IPS DF 6.9 (cell line): ENCODE measurements around the gene CTTN.
"Not testable (repeated sequence)": the region's sequence is repeated elsewhere in the genome, so short reads cannot be mapped to it uniquely, and the experiment has no call there.

Experiments used
- DNase-seq: peaks from one replicate; pipeline ENCODE4 v3.0.0-alpha.2; 2013; ENCODE audit warnings: low read depth, low spot score
- H3K27ac ChIP-seq: one replicate; pipeline ENCODE4 v1.5.1; 2013; ENCODE audit warnings: low read length, control low read depth
- H3K27me3 ChIP-seq: 2 replicates; pipeline ENCODE4 v1.6.1; 2013; ENCODE audit warnings: mild to moderate bottlenecking, low read length; ENCODE audit not compliant: control insufficient read depth, insufficient read depth
- H3K36me3 ChIP-seq: 2 replicates; pipeline ENCODE4 v1.6.1; 2013; ENCODE audit warnings: low read length; ENCODE audit not compliant: control insufficient read depth, insufficient read depth
- H3K4me1 ChIP-seq: 2 replicates; pipeline ENCODE4 v1.6.1; 2013; ENCODE audit warnings: low read length; ENCODE audit not compliant: control insufficient read depth, insufficient read depth
- H3K4me3 ChIP-seq: 2 replicates; pipeline ENCODE4 v1.5.1; 2013; ENCODE audit warnings: mild to moderate bottlenecking, low read length
- H3K9me3 ChIP-seq: 2 replicates; pipeline ENCODE4 v1.6.1; 2013; ENCODE audit warnings: low read length, inconsistent platforms; ENCODE audit not compliant: control insufficient read depth, insufficient read depth
- WGBS: extraction: QIAGEN DNeasy Blood & Tissue Kit; methylation state at CpG from one replicate; pipeline ENCODE4 v1.1.7; 2013; ENCODE audit warnings: mixed read lengths, missing lambda C conversion rate; ENCODE audit not compliant: insufficient read length, insufficient coverage; 5-methylcytosine and 5-hydroxymethylcytosine counted together

Gene CTTN

DNA sequence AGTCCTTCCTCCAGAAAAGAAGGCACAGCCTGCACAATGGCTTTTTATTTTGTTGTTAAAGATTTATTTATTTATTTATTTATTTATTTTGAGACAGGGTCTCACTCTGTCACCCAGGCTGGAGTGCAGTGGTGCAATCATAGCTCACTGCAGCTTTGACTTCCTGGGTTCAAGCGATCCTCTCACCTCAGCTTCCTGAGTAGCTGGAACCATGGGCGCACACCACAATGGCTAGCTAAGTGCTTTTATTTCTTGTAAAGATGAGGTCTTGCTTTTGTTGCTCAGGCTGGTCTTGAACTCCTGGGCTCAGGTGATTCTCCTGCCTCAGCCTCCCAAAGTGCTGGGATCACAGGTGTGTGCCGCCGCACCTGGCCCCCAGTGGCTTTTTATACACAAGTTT, 10.0 kb downstream of the CTTN start:
- H3K4me1 ChIP-seq, DNase-seq, H3K9me3 ChIP-seq, H3K27ac ChIP-seq, H3K4me3 ChIP-seq, H3K27me3 ChIP-seq: not testable (repeated sequence)
- WGBS = no CpG with 5 or more reads among the region's 4 CpGs
- H3K36me3 ChIP-seq = peaks cover 45% of the 10 kb centered on the region

DNA sequence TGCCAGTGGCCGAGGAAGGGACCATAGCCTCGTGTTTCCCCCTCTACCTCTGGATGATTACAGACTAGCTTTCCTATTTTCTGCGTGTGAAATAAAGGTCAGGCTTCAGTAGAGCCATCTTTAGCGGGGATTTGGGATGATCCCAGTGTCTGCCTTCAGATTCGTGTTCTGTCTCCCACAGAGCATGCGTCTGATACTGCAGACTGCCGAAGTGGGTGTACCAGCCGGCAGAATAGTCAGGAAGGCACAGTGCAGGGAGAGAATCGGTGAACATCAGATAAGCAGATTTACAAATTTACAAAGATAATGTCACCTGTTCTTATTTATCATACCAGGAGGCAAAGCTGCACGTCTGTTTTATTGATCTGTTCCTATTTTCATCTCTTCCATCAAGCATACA, 11.1 kb downstream of the CTTN start:
- Histone ChIP-seq H3K36me3 (peaks cover 49% of the 10 kb centered on the region), H3K4me1 (no peaks in the 10 kb centered on the region), H3K9me3 (no peaks in the 10 kb centered on the region), H3K27me3 (no peaks in the 10 kb centered on the region), H3K27ac (no peak overlapping the region), H3K4me3 (no peak overlapping the region)
- WGBS = no CpG with 5 or more reads among the region's 10 CpGs
- DNase-seq = no peak

DNA sequence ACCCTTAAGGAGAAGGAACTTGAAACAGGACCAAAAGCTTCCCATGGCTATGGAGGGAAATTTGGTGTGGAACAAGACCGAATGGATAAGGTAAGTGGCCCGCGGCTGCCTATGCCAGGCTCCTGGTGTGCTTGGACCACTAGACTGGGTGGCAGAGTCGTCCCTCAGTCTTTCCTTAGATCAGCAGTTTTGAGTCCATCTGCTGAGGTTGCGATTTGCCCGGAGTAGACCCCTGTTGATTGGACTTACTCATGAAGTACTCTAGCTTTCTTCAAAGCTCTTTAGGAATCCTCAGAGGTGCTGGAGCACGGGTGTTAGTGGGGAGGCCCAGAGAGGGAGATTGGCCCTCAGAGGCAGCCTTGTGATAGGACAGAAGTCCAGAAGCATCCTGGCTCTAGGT, 11.5 kb downstream of the CTTN start:
- Histone ChIP-seq H3K36me3 (peaks cover 53% of the 10 kb centered on the region), H3K9me3 (no peaks in the 10 kb centered on the region), H3K27ac (no peak overlapping the region), H3K4me3 (no peak overlapping the region), H3K27me3 (no peaks in the 10 kb centered on the region), H3K4me1 (no peaks in the 10 kb centered on the region)
- WGBS = no CpG with 5 or more reads among the region's 7 CpGs
- DNase-seq = no peak

DNA sequence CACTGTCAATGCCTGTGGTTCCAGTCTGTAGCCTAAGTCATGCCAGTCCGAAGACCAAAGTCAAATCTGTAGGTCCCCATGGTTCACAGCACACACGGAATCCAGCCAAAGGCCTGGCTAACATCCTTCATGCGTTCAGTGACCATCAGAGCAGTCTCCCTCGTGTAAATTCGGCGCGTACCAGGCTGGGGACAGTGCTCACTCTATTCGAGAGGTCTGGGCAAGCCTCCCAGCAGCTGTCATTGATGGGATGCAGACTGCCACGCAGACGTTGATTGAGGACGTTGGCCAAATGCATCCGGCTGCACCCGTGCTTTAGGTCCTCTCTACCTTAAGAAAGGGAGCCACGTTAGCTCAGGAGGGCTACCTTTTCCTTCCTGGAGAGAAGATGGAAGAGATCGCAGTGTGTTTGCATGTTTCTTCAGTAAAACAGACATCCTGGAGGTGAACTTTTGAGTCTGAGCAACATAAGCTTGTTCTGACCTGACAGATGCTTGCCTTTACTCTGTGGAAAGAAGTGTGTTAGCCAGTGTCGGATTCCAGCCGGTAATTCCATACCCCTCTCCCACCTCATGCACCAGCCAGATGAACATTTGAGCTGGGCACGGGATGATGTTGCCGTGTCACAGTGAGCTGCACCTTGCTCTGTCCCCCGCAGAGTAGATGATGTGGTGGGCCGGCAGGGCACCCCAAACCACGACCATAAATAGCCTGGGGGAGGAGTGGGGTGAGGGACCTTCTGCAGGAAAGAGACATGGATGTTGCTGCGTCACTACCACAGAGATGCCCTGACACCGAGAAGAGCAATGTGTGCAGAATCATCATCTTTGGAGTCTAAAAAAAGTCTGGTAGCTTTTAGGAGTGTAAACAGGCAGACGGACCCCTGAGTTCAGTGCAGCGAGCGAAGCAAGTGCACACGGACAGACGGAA, 12.2 kb downstream of the CTTN start:
- no peak for DNase-seq
- Histone ChIP-seq H3K9me3 (no peaks in the 10 kb centered on the region), H3K4me1 (no peaks in the 10 kb centered on the region), H3K27me3 (no peaks in the 10 kb centered on the region), H3K4me3 (no peak overlapping the region), H3K36me3 (peaks cover 56% of the 10 kb centered on the region), H3K27ac (no peak overlapping the region)
- no CpG with 5 or more reads among the region's 29 CpGs for WGBS

DNA sequence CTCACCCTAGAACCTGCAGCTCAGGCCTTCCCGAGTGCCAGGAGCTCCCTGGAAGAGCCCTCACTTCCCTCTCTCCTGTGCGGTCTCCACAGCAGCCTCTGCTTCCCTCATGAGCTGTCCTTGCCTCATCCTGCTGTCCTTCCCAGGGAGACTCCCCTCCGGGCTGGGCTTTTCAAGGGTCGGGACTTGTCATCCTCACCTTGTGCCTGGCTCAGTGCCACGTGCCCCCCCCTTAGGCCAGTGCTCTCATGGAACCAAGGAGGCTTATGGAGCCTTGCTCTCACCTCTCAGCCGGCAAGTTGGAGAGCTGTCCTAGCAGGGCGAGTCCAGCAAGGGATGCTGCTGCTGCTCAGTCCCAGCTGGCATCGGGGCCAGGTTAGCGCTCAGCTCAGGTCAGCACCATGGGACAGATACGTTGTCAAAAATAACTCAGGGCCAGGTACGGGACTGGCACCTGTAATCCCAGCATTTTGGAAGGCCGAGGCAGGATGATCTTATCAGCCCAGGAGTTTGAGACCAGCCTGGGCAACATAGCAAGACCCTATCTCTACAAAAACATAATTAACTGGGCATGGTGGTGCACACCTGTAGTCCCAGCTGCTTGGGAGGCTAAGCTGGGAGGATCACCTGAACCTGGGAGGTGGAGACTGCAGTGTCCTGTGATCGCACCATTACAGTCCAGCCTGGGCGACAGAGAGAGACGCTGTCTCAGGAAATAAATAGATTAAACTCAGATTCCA, 13.6 kb downstream of the CTTN start:
- no peaks in the 10 kb centered on the region for H3K4me1 ChIP-seq
- no peak overlapping the region for H3K27ac ChIP-seq
- no peak overlapping the region for H3K4me3 ChIP-seq
- no peak for DNase-seq
- WGBS = no CpG with 5 or more reads among the region's 15 CpGs
- H3K9me3 ChIP-seq = no peaks in the 10 kb centered on the region
- peaks cover 61% of the 10 kb centered on the region for H3K36me3 ChIP-seq
- no peaks in the 10 kb centered on the region for H3K27me3 ChIP-seq

DNA sequence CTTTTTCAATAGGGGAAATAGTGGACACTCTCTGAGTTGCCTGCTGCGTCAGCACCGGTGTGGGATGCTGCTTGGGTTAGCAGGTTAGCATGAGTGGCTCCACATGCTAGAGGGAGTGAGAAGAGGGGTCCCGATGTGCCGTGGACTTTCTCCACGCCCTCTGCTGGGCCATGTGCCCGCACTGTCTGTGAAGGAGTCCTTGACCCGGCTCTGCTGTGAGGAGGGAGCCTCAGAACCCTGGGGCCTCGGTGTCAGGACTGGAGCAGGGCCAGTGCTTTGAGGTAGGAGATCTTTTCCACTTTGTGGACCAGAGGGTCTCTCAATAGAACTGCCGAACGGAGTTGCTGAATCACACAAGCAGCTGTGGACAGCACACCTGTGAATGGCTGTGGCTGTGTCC, 14.8 kb downstream of the CTTN start:
- no CpG with 5 or more reads among the region's 10 CpGs for WGBS
- no peaks in the 10 kb centered on the region for H3K27me3 ChIP-seq
- no peak overlapping the region for H3K27ac ChIP-seq
- no peak for DNase-seq
- H3K9me3 ChIP-seq = no peaks in the 10 kb centered on the region
- H3K4me3 ChIP-seq = no peak overlapping the region
- H3K4me1 ChIP-seq = no peaks in the 10 kb centered on the region
- H3K36me3 ChIP-seq = peaks cover 71% of the 10 kb centered on the region

DNA sequence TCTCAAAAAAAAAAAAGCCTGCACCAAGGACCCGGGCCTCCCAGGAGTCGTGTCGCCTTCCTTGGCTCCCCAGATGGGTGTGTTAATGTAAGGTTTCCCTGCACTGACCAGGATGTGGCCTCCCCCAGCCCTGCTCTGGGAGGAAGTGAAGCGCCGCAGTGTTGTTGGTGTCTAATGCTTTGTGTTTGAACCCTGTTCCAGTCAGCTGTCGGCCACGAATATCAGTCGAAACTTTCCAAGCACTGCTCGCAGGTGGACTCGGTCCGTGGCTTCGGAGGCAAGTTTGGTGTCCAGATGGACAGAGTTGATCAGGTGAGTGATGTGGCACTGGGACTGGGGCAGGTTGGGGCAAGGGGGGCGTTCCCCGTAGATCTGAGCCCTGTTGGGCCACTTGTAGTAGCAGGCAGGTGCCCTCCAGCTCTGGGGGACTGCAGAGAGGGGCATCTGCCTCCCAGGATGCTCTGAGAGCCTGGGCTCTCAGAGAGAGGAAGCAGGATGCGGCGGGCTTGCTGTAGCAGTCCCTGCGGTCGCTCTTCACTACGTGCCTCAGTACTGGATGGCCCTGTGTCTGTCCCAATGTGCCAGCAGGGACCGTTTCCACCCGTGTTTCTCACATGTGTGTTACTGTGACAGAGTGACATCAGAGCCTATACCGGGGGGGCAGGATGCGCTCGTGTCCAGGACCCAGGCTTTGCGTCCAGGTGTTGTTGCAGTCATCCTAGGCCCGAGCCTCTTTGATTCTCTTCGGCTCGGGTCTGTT, 16.2 kb downstream of the CTTN start:
- Histone ChIP-seq H3K36me3 (peaks cover 63% of the 10 kb centered on the region), H3K27ac (no peak overlapping the region), H3K9me3 (no peaks in the 10 kb centered on the region), H3K27me3 (no peaks in the 10 kb centered on the region), H3K4me1 (no peaks in the 10 kb centered on the region), H3K4me3 (no peak overlapping the region)
- DNase-seq = no peak
- no CpG with 5 or more reads among the region's 28 CpGs for WGBS

DNA sequence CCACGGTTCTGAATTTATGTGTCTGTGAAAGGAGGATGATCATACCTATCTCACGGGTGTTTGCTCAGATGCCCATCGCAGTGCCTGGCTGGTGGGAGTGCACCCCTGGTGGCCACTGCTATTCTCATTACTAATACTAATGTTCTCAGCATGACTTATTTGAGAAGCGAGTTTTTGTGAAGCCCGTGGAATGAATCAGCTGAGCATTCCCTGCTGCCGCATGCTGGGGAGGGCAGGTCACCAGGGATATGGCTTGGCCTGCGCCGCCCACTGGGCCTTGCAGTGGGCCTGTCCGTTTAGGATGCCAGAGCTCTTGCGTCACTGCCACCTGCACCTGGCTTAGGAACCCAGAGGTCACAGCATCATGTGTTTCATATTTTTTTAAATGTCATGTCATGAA, 16.9 kb downstream of the CTTN start:
- H3K27me3 ChIP-seq = no peaks in the 10 kb centered on the region
- no peak for DNase-seq

DNA sequence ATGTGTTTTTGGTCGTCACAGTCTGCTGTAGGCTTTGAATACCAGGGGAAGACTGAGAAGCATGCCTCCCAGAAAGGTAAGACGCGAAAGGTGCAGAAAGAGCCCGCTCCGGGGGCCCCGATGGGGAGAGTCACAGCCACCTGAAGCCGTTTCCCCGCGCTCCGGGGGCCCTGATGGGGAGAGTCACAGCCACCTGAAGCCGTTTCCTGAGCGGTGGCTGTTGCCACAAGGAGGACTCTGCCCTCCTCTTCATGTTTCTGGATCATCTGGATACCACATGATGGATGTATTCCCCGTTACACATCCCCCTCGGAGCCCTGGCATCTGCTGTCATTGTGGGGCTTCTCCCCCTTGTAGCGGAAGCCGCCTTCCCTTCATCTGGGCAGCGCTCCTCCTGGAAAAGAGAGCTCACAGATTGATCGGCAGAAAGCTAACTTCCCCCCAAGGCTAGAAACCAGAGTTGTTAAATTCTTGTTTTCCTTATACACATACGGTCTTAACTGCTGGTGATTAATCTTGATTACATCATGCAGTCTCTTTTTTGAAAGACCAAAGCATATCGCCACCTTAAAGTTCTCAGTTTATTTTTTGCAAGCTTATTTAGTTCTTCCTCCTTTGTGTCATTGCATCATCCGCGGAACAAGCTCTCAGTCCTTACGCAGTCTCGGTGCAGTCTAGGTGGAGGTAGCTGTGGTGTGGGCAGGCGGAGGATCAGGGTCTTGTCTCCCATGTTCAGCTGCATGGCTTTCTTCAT, 17.5 kb downstream of the CTTN start:
- H3K4me3 ChIP-seq = no peak overlapping the region
- no peak for DNase-seq

More for the DNA sequence above, 16.9 kb downstream of the CTTN start:
- H3K9me3 ChIP-seq = no peaks in the 10 kb centered on the region
- H3K4me3 ChIP-seq = no peak overlapping the region
- no CpG with 5 or more reads among the region's 10 CpGs for WGBS
- no peaks in the 10 kb centered on the region for H3K4me1 ChIP-seq
- peaks cover 62% of the 10 kb centered on the region for H3K36me3 ChIP-seq
- no peak overlapping the region for H3K27ac ChIP-seq

DNA sequence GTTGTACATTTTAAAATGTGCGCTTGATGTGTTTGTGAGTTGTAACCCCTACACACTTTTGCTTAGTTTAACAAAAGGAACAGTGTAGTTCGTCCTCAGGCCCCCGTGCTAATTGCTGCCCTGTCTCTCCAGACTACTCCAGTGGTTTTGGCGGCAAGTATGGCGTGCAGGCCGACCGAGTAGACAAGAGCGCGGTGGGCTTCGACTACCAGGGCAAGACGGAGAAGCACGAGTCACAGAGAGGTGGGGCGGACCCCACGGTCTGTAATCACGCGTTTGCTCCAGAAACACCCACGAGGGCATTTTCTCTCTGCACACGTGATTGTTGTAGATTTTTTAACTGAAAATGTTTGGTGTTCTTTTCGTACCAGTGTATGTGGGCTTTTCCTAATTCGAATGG, 18.6 kb downstream of the CTTN start:
- H3K9me3 ChIP-seq = no peaks in the 10 kb centered on the region
- no peaks in the 10 kb centered on the region for H3K27me3 ChIP-seq
- no peak overlapping the region for H3K27ac ChIP-seq
- no peaks in the 10 kb centered on the region for H3K4me1 ChIP-seq
- no peak for DNase-seq
- no CpG with 5 or more reads among the region's 20 CpGs for WGBS
- H3K4me3 ChIP-seq = no peak overlapping the region
- H3K36me3 ChIP-seq = peaks cover 58% of the 10 kb centered on the region

More for the DNA sequence above, 17.5 kb downstream of the CTTN start:
- Histone ChIP-seq H3K27me3 (no peaks in the 10 kb centered on the region), H3K9me3 (no peaks in the 10 kb centered on the region), H3K36me3 (peaks cover 59% of the 10 kb centered on the region), H3K27ac (no peak overlapping the region), H3K4me1 (no peaks in the 10 kb centered on the region)
- no CpG with 5 or more reads among the region's 25 CpGs for WGBS
